ENCODE measurements around the gene DPH1.

DPH1 gene

GRCh38 chr17:2084036-2084765 lies 54.2 kb downstream of the DPH1 start:
- H3K27ac ChIP-seq (ENCODE audit: low read length), result no peak overlapping the region
- H3K9me3 ChIP-seq (ENCODE audit: control insufficient read depth, low read depth, low read length), result no peaks in the 10 kb centered on the region
- no peaks in the 10 kb centered on the region for H3K27me3 ChIP-seq (ENCODE audit: control insufficient read depth, insufficient read depth, low read length)
- no peak overlapping the region for H3K9ac ChIP-seq (ENCODE audit: low read length)
- H3K4me3 ChIP-seq (ENCODE audit: low read length), result no peak overlapping the region
- H3K36me3 ChIP-seq (ENCODE audit: control insufficient read depth, low read depth, low read length), result peaks cover 6% of the 10 kb centered on the region
- H3K4me1 ChIP-seq (ENCODE audit: control insufficient read depth, low read depth, low read length), result peaks cover 13% of the 10 kb centered on the region

- H3K27ac ChIP-seq (ENCODE audit: low read length), result no peak overlapping the region
- H3K36me3 ChIP-seq (ENCODE audit: control insufficient read depth, low read depth, low read length), result peaks cover 6% of the 10 kb centered on the region
- H3K4me3 ChIP-seq (ENCODE audit: low read length), result no peak overlapping the region
- no peaks in the 10 kb centered on the region for H3K27me3 ChIP-seq (ENCODE audit: control insufficient read depth, insufficient read depth, low read length)
- H3K4me1 ChIP-seq (ENCODE audit: control insufficient read depth, low read depth, low read length), result peaks cover 17% of the 10 kb centered on the region
- no peaks in the 10 kb centered on the region for H3K9me3 ChIP-seq (ENCODE audit: control insufficient read depth, low read depth, low read length)
- no peak overlapping the region for H3K9ac ChIP-seq (ENCODE audit: low read length)
These were observed 55.1 kb downstream of the DPH1 start for GRCh38 chr17:2084766-2085647.

GRCh38 chr17:2085648-2085949 lies 55.6 kb downstream of the DPH1 start:
- Histone ChIP-seq H3K27ac (ENCODE audit: low read length) (no peak overlapping the region), H3K9ac (ENCODE audit: low read length) (no peak overlapping the region), H3K9me3 (ENCODE audit: control insufficient read depth, low read depth, low read length) (no peaks in the 10 kb centered on the region), H3K4me1 (ENCODE audit: control insufficient read depth, low read depth, low read length) (peaks cover 23% of the 10 kb centered on the region), H3K4me3 (ENCODE audit: low read length) (no peak overlapping the region), H3K27me3 (ENCODE audit: control insufficient read depth, insufficient read depth, low read length) (no peaks in the 10 kb centered on the region), H3K36me3 (ENCODE audit: control insufficient read depth, low read depth, low read length) (peaks cover 6% of the 10 kb centered on the region)

GRCh38 chr17:2086306-2086705 lies 56.4 kb downstream of the DPH1 start:
- Histone ChIP-seq H3K27ac (ENCODE audit: low read length) (no peak overlapping the region), H3K4me1 (ENCODE audit: control insufficient read depth, low read depth, low read length) (peaks cover 30% of the 10 kb centered on the region)

GRCh38 chr17:2087597-2088211 lies 57.8 kb downstream of the DPH1 start:
- H3K4me1 ChIP-seq (ENCODE audit: control insufficient read depth, low read depth, low read length), result peaks cover 31% of the 10 kb centered on the region

More at GRCh38 chr17:2086306-2086705, 56.4 kb downstream of the DPH1 start:
- Histone ChIP-seq H3K9ac (ENCODE audit: low read length) (no peak overlapping the region), H3K27me3 (ENCODE audit: control insufficient read depth, insufficient read depth, low read length) (no peaks in the 10 kb centered on the region), H3K36me3 (ENCODE audit: control insufficient read depth, low read depth, low read length) (peaks cover under 1% of the 10 kb centered on the region), H3K9me3 (ENCODE audit: control insufficient read depth, low read depth, low read length) (no peaks in the 10 kb centered on the region), H3K4me3 (ENCODE audit: low read length) (no peak overlapping the region)

GRCh38 chr17:2089021-2089422 lies 59.1 kb downstream of the DPH1 start:
- peaks cover 31% of the 10 kb centered on the region for H3K4me1 ChIP-seq (ENCODE audit: control insufficient read depth, low read depth, low read length)
- no peak overlapping the region for H3K4me3 ChIP-seq (ENCODE audit: low read length)
- H3K27ac ChIP-seq (ENCODE audit: low read length), result no peak overlapping the region

More at GRCh38 chr17:2087597-2088211, 57.8 kb downstream of the DPH1 start:
- no peak overlapping the region for H3K27ac ChIP-seq (ENCODE audit: low read length)
- H3K4me3 ChIP-seq (ENCODE audit: low read length), result no peak overlapping the region
- no peaks in the 10 kb centered on the region for H3K9me3 ChIP-seq (ENCODE audit: control insufficient read depth, low read depth, low read length)
- H3K9ac ChIP-seq (ENCODE audit: low read length), result no peak overlapping the region
- no peaks in the 10 kb centered on the region for H3K27me3 ChIP-seq (ENCODE audit: control insufficient read depth, insufficient read depth, low read length)
- H3K36me3 ChIP-seq (ENCODE audit: control insufficient read depth, low read depth, low read length), result no peaks in the 10 kb centered on the region

GRCh38 chr17:2090210-2090641 lies 60.3 kb downstream of the DPH1 start:
- Histone ChIP-seq H3K4me1 (ENCODE audit: control insufficient read depth, low read depth, low read length) (peaks cover 34% of the 10 kb centered on the region), H3K27ac (ENCODE audit: low read length) (no peak overlapping the region), H3K27me3 (ENCODE audit: control insufficient read depth, insufficient read depth, low read length) (no peaks in the 10 kb centered on the region), H3K9me3 (ENCODE audit: control insufficient read depth, low read depth, low read length) (no peaks in the 10 kb centered on the region), H3K4me3 (ENCODE audit: low read length) (no peak overlapping the region), H3K9ac (ENCODE audit: low read length) (no peak overlapping the region), H3K36me3 (ENCODE audit: control insufficient read depth, low read depth, low read length) (no peaks in the 10 kb centered on the region)

More at GRCh38 chr17:2089021-2089422, 59.1 kb downstream of the DPH1 start:
- H3K9me3 ChIP-seq (ENCODE audit: control insufficient read depth, low read depth, low read length), result no peaks in the 10 kb centered on the region
- H3K36me3 ChIP-seq (ENCODE audit: control insufficient read depth, low read depth, low read length), result no peaks in the 10 kb centered on the region
- H3K9ac ChIP-seq (ENCODE audit: low read length), result no peak overlapping the region
- H3K27me3 ChIP-seq (ENCODE audit: control insufficient read depth, insufficient read depth, low read length), result no peaks in the 10 kb centered on the region

- H3K4me1 ChIP-seq (ENCODE audit: control insufficient read depth, low read depth, low read length), result peaks cover 37% of the 10 kb centered on the region
- H3K4me3 ChIP-seq (ENCODE audit: low read length), result no peak overlapping the region
- no peaks in the 10 kb centered on the region for H3K9me3 ChIP-seq (ENCODE audit: control insufficient read depth, low read depth, low read length)
- peak overlapping the region; percentile 8 for H3K27ac ChIP-seq (ENCODE audit: low read length)
- no peaks in the 10 kb centered on the region for H3K27me3 ChIP-seq (ENCODE audit: control insufficient read depth, insufficient read depth, low read length)
- no peaks in the 10 kb centered on the region for H3K36me3 ChIP-seq (ENCODE audit: control insufficient read depth, low read depth, low read length)
- H3K9ac ChIP-seq (ENCODE audit: low read length), result no peak overlapping the region
These were observed 61.0 kb downstream of the DPH1 start for GRCh38 chr17:2090804-2091534.

GRCh38 chr17:2092253-2092652 lies 62.3 kb downstream of the DPH1 start:
- Histone ChIP-seq H3K4me1 (ENCODE audit: control insufficient read depth, low read depth, low read length) (peaks cover 37% of the 10 kb centered on the region), H3K36me3 (ENCODE audit: control insufficient read depth, low read depth, low read length) (no peaks in the 10 kb centered on the region), H3K4me3 (ENCODE audit: low read length) (no peak overlapping the region), H3K9me3 (ENCODE audit: control insufficient read depth, low read depth, low read length) (no peaks in the 10 kb centered on the region), H3K27ac (ENCODE audit: low read length) (no peak overlapping the region), H3K27me3 (ENCODE audit: control insufficient read depth, insufficient read depth, low read length) (no peaks in the 10 kb centered on the region), H3K9ac (ENCODE audit: low read length) (no peak overlapping the region)

- Histone ChIP-seq H3K27me3 (ENCODE audit: control insufficient read depth, insufficient read depth, low read length) (no peaks in the 10 kb centered on the region), H3K27ac (ENCODE audit: low read length) (no peak overlapping the region), H3K9me3 (ENCODE audit: control insufficient read depth, low read depth, low read length) (no peaks in the 10 kb centered on the region), H3K36me3 (ENCODE audit: control insufficient read depth, low read depth, low read length) (no peaks in the 10 kb centered on the region), H3K9ac (ENCODE audit: low read length) (no peak overlapping the region), H3K4me3 (ENCODE audit: low read length) (no peak overlapping the region), H3K4me1 (ENCODE audit: control insufficient read depth, low read depth, low read length) (peaks cover 32% of the 10 kb centered on the region)
These were observed 63.4 kb downstream of the DPH1 start for GRCh38 chr17:2093349-2093748.
